NB4 (cell line): ENCODE measurements around the gene CLIC1.

Experiments used
- CTCF ChIP-seq: IDR thresholded peaks from one replicate; pipeline ENCODE4 v1.5.1; 2012; ENCODE audit warnings: low read depth, low read length
- MAX ChIP-seq: IDR thresholded peaks from 2 replicates; pipeline ENCODE4 v1.6.1; 2011; ENCODE audit warnings: low read depth, low read length
- MYC ChIP-seq: IDR thresholded peaks from 2 replicates; pipeline ENCODE4 v1.6.1; 2011; ENCODE audit warnings: low read depth, low read length
- POLR2A ChIP-seq: IDR thresholded peaks from 2 replicates; pipeline ENCODE4 v1.6.1; 2011; ENCODE audit warnings: mild to moderate bottlenecking; ENCODE audit not compliant: insufficient read length; ENCODE audit errors: extremely low read depth

GRCh38 chr6:31681135-31681671, 55.1 kb downstream of the CLIC1 start:
- TF ChIP-seq POLR2A: no peak
- TF ChIP-seq CTCF: peak; percentile 26
- no peak for TF ChIP-seq MAX
- TF ChIP-seq MYC: no peak
